ENCODE data around the gene FHL2.

DNA sequence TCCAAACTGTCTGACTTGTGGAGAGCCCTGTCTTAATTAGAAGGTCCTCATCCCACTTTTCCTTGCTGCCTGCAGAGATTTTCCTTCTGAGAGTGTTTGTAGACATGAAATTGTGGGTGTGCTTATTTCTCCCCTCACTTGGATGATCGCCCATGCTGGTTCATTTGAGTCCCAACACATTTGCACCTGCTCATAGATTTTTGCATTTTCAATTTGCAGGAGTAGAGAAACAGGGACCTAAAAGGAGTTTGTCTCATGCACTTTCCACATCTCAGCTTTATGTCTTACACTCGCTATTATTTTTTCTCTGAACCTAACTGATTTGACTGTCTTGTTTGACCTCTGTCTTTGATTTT lies 33.2 kb upstream of the FHL2 start:
- TF ChIP-seq POLR2A (IDR thresholded peaks at IDR 0.05; ENCODE audit: low read length) (no peak), GATA1 (IDR thresholded peaks at IDR 0.05; ENCODE audit: low read depth, low read length) (no peak)

All from erythroblast (primary cell).